T47D (cell line): Measurements from ENCODE around the gene AADAC.
A peak's percentile ranks its signal among the peaks of the same experiment; 100 is the strongest.
"Not testable (repeated sequence)": the region's sequence is repeated elsewhere in the genome, so short reads cannot be mapped to it uniquely, and the experiment has no call there.

Source experiments
- DNase-seq, 2 experiments: peaks; one replicate each; pipeline versions ENCODE4 v3.0.0 to v3.0.0-alpha.2; 2011 to 2012; ENCODE audit warnings: low read depth in 1 of 2, low spot score in 1 of 2
- JUND ChIP-seq: IDR thresholded peaks from 2 replicates; pipeline ENCODE4 v1.6.1; 2012; ENCODE audit warnings: low read depth
- in situ Hi-C: cut with HindIII; loops from 2 replicates; pipeline ENCODE4 v1.10.0; 2016; ENCODE audit warnings: low sequenced_read_pairs, low pct_unique_long_range_greater_than_20kb

The AADAC gene, protein sequence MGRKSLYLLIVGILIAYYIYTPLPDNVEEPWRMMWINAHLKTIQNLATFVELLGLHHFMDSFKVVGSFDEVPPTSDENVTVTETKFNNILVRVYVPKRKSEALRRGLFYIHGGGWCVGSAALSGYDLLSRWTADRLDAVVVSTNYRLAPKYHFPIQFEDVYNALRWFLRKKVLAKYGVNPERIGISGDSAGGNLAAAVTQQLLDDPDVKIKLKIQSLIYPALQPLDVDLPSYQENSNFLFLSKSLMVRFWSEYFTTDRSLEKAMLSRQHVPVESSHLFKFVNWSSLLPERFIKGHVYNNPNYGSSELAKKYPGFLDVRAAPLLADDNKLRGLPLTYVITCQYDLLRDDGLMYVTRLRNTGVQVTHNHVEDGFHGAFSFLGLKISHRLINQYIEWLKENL

DNA sequence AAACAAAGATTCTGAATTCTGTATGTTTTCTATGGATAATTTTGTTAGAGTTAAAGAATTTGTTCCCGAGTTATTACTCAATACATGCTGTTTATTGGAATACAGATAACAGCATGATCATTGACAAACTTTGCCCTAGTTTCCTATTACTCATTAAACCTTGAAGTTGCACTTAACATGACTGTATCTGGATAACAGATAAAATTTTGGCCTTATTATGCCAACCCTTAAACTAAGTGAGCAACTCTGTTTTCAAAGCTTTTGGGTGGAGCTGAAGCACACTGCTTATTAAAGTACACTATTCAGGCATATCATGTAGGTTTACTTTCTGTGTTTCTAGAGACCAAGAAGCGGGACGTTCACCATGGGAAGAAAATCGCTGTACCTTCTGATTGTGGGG lies at the start of gene AADAC:
Gene AADAC (plus strand): TSS at position 318 of the 400 bp plus-strand sequence. CDS start 47 bp downstream, at position 365.
- no peak for DNase-seq
- in situ Hi-C loops, result no loop called here
- no peak for TF ChIP-seq JUND

DNA sequence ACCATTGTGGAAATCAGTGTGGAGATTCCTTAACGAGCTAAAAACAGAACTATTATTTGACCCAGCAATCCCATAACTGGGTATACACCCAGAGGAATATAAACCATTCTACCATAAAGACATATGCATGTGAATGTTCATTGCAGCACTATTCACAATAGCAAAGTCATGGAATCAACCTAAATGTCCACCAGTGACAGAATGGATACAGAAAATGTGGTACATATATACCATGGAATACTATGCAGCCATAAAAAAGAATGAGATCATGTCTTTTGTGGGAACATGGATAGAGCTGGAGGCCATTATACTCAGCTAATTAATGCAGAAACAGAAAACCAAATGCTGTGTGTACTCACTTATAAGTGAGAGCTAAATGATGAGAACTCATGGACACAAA lies 49.2 kb upstream of the AADAC start:
- in situ Hi-C loops, DNase-seq: not testable (repeated sequence)

DNA sequence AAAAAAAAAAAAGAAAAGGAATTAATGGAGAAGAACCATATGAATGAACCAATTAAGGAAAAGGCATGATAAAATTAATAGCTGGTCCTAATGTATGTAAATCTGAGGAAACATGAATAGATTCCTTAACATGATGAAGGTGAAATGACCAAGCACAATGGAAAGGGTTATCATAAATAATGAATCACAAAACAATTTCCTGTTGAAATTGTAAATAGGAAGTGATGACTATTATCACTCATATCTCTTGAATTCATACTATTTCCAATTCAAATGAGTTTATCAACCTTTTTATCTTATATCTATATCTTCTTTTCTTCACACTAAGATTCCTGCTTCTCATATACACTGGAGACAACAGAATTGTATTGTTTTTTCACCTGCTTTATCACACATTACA lies 48.2 kb upstream of the AADAC start:
- in situ Hi-C loops, result no loop called here
- no peak for TF ChIP-seq JUND
- no peak for DNase-seq

DNA sequence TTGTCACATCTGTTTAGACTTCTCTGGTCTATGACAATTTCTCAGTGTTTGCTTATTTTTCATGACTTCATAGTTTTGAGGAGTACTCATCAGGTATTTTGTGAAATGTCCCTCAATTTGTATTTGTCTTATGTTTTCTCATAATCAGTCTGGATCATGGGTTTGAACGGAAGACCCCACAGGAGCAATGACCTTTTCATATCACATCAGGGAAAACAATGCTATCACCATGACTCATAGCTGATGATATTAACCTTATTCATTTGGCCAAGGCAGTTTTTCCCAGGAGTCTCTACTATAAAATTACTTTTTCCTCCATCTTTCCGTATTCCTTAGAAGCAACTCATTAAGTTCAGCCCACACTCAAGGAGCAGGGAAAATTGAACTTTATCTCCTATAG lies 47.5 kb upstream of the AADAC start:
- TF ChIP-seq JUND, result no peak
- no peak for DNase-seq

DNA sequence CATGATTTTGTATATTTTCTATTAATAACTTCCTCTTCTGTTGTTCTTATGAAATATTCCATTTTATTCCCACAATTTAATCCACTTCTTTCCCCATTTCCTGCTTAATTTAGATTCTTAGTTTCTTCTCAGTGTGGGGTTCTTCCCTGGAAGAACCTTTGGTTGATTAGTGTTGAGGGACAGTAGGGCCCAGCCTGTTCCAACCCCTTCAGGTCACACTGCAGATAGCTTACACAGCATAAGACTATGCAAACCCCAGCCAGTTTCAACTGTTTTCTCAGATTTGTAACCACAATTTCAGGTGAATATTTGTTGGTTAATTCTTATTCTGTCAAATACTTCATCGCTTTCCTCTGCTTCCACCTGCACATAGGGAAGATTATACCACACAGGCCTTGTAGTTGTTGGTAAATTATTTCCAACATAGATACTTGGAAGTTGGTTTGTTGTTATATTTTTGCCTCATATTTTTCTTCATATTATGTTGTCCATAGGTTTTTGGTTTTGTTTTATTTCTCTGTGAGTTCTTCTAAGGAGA lies 45.5 kb upstream of the AADAC start:
- DNase-seq, result no peak
- in situ Hi-C loops, result no loop called here
- no peak for TF ChIP-seq JUND

More for the DNA sequence above, 47.5 kb upstream of the AADAC start:
- in situ Hi-C loops, result no loop called here

DNA sequence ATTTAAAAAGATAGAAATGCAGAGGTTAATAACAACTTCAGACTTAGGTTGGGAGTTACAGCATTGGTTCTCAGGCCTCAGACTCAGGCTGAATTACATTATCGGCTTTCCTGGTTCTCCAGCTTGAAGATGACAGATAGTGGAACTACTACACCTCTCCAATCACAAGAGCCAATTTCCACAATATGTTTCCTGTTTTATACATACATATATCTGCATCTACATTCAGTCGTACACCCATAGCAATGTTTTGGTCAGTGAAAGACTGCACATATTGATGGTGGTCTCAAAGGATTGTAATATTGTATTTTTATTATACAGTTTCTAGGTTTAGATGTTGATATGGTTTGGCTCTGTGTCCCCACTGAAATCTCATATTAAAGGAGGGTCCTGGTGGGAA lies 44.7 kb upstream of the AADAC start:
- no peak for DNase-seq
- in situ Hi-C loops, result no loop called here
- TF ChIP-seq JUND, result no peak

DNA sequence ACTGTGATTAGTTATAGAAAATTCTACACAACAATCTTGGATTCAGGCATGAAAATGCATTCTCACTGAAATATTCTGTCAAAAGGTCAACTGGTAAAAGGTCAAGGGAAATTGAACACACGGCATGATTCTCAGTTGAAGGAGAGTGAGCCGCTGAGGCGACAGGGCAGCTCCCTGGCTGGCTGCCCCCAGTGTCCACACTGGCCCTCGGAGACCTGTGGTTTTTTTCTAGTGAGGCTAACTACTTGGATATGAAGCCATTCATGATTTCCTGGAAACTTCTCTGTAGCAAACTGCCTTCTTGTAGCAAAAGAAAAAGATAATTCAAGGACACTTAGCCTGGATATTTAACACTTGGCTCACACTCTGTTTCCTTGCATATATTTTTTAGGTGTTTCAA lies 43.0 kb upstream of the AADAC start:
- DNase-seq, result no peak
- in situ Hi-C loops, result no loop called here
- TF ChIP-seq JUND, result no peak

DNA sequence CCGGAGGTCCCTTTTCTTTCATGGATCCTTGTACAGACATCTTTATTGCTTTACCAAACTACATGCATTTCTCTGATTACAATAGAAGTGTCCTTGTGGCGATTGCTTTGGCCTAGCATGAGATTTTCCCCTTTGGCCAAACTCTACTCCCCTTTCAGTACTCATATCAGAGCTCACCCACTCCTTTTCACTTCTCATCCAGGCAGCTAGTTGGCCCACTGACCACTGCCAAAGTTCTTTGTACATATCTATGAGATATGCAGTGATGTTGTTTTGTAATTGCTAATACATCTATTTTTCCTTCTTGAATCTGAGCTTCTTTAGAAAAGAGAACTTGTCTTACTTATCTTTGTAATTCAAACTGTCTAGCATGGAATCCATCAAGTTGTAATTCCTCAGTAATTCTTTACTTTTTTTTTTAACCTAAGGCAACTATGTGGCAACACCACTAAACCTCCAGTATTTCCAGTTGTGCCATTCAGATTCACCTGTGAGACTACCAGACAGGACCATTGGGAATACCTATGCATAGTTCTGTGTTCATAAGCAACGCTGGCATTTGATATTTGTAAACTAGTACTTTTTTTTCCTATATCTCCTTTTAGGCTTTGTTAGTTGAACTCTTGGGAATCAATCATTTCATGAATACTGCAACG lies 41.0 kb upstream of the AADAC start:
- in situ Hi-C loops, result no loop called here
- no peak for TF ChIP-seq JUND
- DNase-seq, result peak in 1 of 2 experiments; percentile 26

DNA sequence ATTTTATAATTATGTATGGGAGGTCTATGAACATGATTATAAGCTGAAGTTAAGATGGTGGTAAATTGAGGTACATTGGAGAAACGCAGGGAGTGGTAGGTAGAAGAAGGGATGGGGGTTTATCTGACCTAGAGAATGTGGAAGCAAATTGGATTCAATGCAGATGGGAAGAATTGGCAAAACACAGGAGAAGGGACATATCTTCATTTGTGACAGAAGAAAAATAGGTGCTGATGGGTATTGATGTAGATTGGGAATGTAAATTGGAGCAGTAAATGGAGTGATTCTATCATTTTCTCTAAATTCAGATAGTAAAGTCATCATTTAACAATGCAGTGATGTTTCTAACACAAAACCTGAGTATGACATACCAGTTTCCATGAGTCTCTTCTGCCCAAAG lies 39.7 kb upstream of the AADAC start:
- no peak for DNase-seq
- in situ Hi-C loops, result no loop called here
- TF ChIP-seq JUND, result no peak

DNA sequence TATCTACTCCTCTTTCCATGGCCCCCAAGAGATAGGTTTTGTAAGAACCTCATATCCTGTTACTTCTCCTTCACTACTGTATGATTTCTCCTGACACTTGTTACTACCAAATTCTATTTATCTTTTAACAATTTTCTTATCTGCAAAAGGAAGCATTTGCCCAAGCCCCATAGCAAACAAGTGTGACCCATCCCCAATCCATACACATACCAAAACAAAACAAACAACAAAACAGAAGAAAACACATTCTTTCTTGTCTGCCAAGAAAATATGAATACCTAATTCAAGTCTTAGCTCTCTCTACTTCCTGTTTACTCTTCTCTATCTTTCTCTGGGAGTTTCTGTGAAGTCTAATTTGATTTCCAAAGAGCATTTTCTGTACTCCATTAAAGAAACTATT lies 39.0 kb upstream of the AADAC start:
- in situ Hi-C loops, result no loop called here
- TF ChIP-seq JUND, result no peak
- DNase-seq, result no peak

DNA sequence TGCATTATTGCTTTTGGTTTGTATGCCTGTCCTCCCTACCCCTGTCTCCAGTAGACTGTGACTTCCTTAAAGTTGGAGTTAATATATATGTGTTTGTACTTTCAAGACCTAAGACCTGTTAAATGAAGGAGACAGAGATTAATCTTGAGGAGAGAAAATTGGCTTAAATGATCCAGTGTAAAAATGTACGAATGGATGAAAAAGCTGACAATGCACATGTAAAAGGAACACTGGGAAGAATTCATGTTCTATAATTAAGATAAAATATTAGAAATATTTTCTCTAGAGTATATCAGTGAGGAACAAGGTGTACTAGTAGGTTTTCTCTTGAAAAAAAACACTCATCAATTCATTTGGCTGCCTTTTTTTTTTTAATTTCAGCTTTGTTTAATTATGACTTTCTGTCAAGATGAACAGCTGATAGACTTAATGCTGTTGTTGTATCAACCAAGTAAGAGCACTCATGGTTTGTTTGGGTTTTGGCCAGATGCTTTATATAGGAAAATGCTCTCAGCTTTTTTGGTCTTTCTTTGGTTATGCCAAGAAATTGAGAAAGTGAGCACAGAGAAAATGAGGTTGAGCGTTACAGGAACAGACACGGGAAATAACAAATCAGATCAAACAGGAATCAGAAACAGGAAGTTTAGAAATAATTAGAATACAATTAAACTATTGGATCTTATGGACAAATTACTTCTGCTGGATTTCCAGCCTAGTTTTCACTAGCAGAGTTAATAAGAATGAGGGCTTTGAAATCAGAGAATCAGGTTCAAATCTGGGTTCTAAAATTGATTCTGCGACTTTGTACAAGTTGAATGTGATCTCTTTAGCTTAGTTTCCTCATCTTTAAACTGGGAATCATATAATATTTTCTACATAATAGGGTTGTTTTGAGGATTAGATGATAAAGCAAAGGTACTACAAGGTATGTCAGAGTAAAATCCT lies 38.3 kb upstream of the AADAC start:
- TF ChIP-seq JUND, result no peak
- in situ Hi-C loops, result no loop called here
- no peak for DNase-seq

DNA sequence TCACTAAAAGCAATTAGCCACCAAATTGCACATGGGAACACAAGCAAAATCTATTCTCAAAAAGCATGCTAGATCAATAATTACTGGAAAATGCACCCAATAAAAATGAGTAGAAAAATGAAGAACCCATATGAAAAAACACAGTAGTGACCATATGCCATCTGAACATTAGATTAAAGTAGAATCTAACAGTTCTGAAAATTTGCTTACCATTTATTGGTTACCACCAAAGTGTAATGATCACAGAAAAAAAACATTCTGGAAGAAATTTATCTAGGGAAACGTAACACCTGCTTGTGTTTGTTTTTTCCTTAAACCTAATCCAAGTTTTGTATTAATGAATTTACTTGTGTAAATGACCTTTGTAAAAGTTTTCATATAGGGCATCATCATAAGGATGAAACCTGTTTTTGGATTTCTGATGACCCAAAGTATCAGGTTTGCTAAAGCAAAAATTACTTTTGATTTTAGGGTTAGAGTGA lies 37.6 kb upstream of the AADAC start:
- in situ Hi-C loops, result no loop called here
- DNase-seq, result no peak
- TF ChIP-seq JUND, result no peak
